Central memory CD8-positive, alpha-beta T cell (primary cell): ENCODE data around the gene APAF1.

Source experiments
- ATAC-seq: fragments of 150-1000 bp; cut with Tn5 transposase; replicated peaks from 2 replicates; pipeline ENCODE4 v1.10.0; 2022; ENCODE audit warnings: mild to moderate bottlenecking, moderate FRiP score, moderate number of reproducible peaks; ENCODE audit not compliant: poor library complexity, severe bottlenecking; ENCODE audit errors: extremely low read depth
- DNase-seq, 2 donors: peaks; one replicate each; pipeline ENCODE4 v3.0.0; 2021; ENCODE audit warnings: low spot score in 2 of 2
- H3K27ac Mint-ChIP-seq: one replicate; pipeline ENCODE4 v1.8.0; 2022; ENCODE audit warnings: low read depth, mild to moderate bottlenecking, moderate library complexity, mixed read lengths
- H3K27me3 Mint-ChIP-seq: one replicate; pipeline ENCODE4 v1.8.0; 2022; ENCODE audit warnings: mixed read lengths
- H3K36me3 Mint-ChIP-seq: one replicate; pipeline ENCODE4 v1.8.0; 2022; ENCODE audit warnings: mild to moderate bottlenecking, moderate library complexity, mixed read lengths; ENCODE audit not compliant: insufficient read depth
- H3K4me1 Mint-ChIP-seq: one replicate; pipeline ENCODE4 v1.8.0; 2022; ENCODE audit warnings: mixed read lengths
- H3K4me3 Mint-ChIP-seq: one replicate; pipeline ENCODE4 v1.8.0; 2022; ENCODE audit warnings: mild to moderate bottlenecking, moderate library complexity, mixed read lengths
- H3K9me3 Mint-ChIP-seq: one replicate; pipeline ENCODE4 v1.8.0; 2022; ENCODE audit warnings: mixed read lengths

Gene APAF1

GRCh38 chr12:98757455-98757854, 112.4 kb downstream of the APAF1 start:
- Mint-ChIP-seq H3K9me3 (no peaks in the 10 kb centered on the region), H3K4me1 (no peaks in the 10 kb centered on the region), H3K36me3 (no peaks in the 10 kb centered on the region), H3K27me3 (no peaks in the 10 kb centered on the region), H3K27ac (no peak overlapping the region), H3K4me3 (no peak overlapping the region)
- no peak for ATAC-seq
- DNase-seq: no peak

- Mint-ChIP-seq H3K4me3 (no peak overlapping the region), H3K27me3 (no peaks in the 10 kb centered on the region), H3K27ac (no peak overlapping the region), H3K4me1 (no peaks in the 10 kb centered on the region), H3K9me3 (no peaks in the 10 kb centered on the region), H3K36me3 (peaks cover 2% of the 10 kb centered on the region)
- ATAC-seq (no peak), DNase-seq (no peak)
Measured at GRCh38 chr12:98758331-98758730, 113.2 kb downstream of the APAF1 start.

GRCh38 chr12:98763656-98764055, 118.6 kb downstream of the APAF1 start:
- DNase-seq (no peak), ATAC-seq (no peak)
- Mint-ChIP-seq H3K9me3 (no peaks in the 10 kb centered on the region), H3K27ac (no peak overlapping the region), H3K4me1 (no peaks in the 10 kb centered on the region), H3K27me3 (no peaks in the 10 kb centered on the region), H3K36me3 (peaks cover 2% of the 10 kb centered on the region), H3K4me3 (no peak overlapping the region)

- Mint-ChIP-seq H3K9me3 (peaks cover 3% of the 10 kb centered on the region), H3K27ac (no peak overlapping the region), H3K36me3 (peaks cover 2% of the 10 kb centered on the region), H3K4me3 (no peak overlapping the region), H3K4me1 (no peaks in the 10 kb centered on the region), H3K27me3 (no peaks in the 10 kb centered on the region)
- DNase-seq (no peak), ATAC-seq (no peak)
Measured at GRCh38 chr12:98767248-98767647, 122.2 kb downstream of the APAF1 start.

GRCh38 chr12:98769068-98769467, 124.0 kb downstream of the APAF1 start:
- no peak overlapping the region for H3K27ac Mint-ChIP-seq
- no peaks in the 10 kb centered on the region for H3K27me3 Mint-ChIP-seq
- H3K4me1 Mint-ChIP-seq: no peaks in the 10 kb centered on the region
- no peak overlapping the region for H3K4me3 Mint-ChIP-seq
- H3K36me3 Mint-ChIP-seq: no peaks in the 10 kb centered on the region
- H3K9me3 Mint-ChIP-seq: peaks cover 5% of the 10 kb centered on the region
- ATAC-seq (no peak), DNase-seq (no peak)

- Mint-ChIP-seq H3K27ac (no peak overlapping the region), H3K4me3 (no peak overlapping the region), H3K9me3 (peaks cover 5% of the 10 kb centered on the region), H3K36me3 (no peaks in the 10 kb centered on the region), H3K27me3 (no peaks in the 10 kb centered on the region), H3K4me1 (no peaks in the 10 kb centered on the region)
- DNase-seq (no peak), ATAC-seq (no peak)
Measured at GRCh38 chr12:98770230-98770629, 125.1 kb downstream of the APAF1 start.

- Mint-ChIP-seq H3K36me3 (no peaks in the 10 kb centered on the region), H3K9me3 (peaks cover 5% of the 10 kb centered on the region), H3K27me3 (no peaks in the 10 kb centered on the region), H3K4me1 (no peaks in the 10 kb centered on the region), H3K27ac (no peak overlapping the region), H3K4me3 (no peak overlapping the region)
- DNase-seq (no peak), ATAC-seq (no peak)
Measured at GRCh38 chr12:98771811-98772752, 127.0 kb downstream of the APAF1 start.

- DNase-seq (no peak), ATAC-seq (no peak)
- Mint-ChIP-seq H3K9me3 (peaks cover 5% of the 10 kb centered on the region), H3K27ac (no peak overlapping the region), H3K4me3 (no peak overlapping the region), H3K4me1 (no peaks in the 10 kb centered on the region), H3K36me3 (no peaks in the 10 kb centered on the region), H3K27me3 (no peaks in the 10 kb centered on the region)
Measured at GRCh38 chr12:98772818-98773217, 127.7 kb downstream of the APAF1 start.

GRCh38 chr12:98780261-98780660, 135.2 kb downstream of the APAF1 start:
- no peak overlapping the region for H3K4me3 Mint-ChIP-seq
- peaks cover 18% of the 10 kb centered on the region for H3K27me3 Mint-ChIP-seq
- H3K27ac Mint-ChIP-seq: no peak overlapping the region
- H3K4me1 Mint-ChIP-seq: no peaks in the 10 kb centered on the region
- DNase-seq (no peak), ATAC-seq (no peak)
- no peaks in the 10 kb centered on the region for H3K36me3 Mint-ChIP-seq
- no peaks in the 10 kb centered on the region for H3K9me3 Mint-ChIP-seq

GRCh38 chr12:98783420-98783819, 138.3 kb downstream of the APAF1 start:
- DNase-seq: no peak
- peaks cover 18% of the 10 kb centered on the region for H3K27me3 Mint-ChIP-seq
- H3K27ac Mint-ChIP-seq: no peak overlapping the region
- H3K9me3 Mint-ChIP-seq: no peaks in the 10 kb centered on the region
- ATAC-seq: no peak
- H3K4me3 Mint-ChIP-seq: no peak overlapping the region
- no peaks in the 10 kb centered on the region for H3K36me3 Mint-ChIP-seq
- H3K4me1 Mint-ChIP-seq: no peaks in the 10 kb centered on the region
